Measurements from ENCODE around the gene PTPN5.

- TF ChIP-seq GATA2 (IDR thresholded peaks at IDR 0.05; ENCODE audit: low read depth, low read length) (no peak), GATA3 (IDR thresholded peaks at IDR 0.05; ENCODE audit: low read depth, low read length) (no peak)
Observed at GRCh38 chr11:18705651-18706281, 85.8 kb downstream of the PTPN5 start.

All from SH-SY5Y (cell line).